Naive thymus-derived CD8-positive, alpha-beta T cell (primary cell): ENCODE measurements around the gene TNFRSF25. TPM values are rescaled to one million over a fixed set of nuclear protein-coding genes. Genes with fewer than 3 reads are reported as not detected.

ENCODE experiments used
- ATAC-seq, 2 donors: fragments of 150-1000 bp; cut with Tn5 transposase in 1 of 2; sonication (Bioruptor Pico), chemical (Tn5 transposase) in 1 of 2; 1 replicate in 1 of 2; 2 replicates in 1 of 2; pipeline ENCODE4 v1.10.0; 2021; ENCODE audit warnings: mild to moderate bottlenecking in 2 of 2, moderate library complexity in 2 of 2
- POLR2A ChIA-PET: fragments of 350-600 bp; sonication (Branson Sonifier 250); formaldehyde crosslinking; loops from one replicate; lab custom pipeline; 2021; ENCODE audit warnings: antibody characterized with exemption; lab: Charles Lee
- DNase-seq, 10 donors: peaks; one replicate each; pipeline versions ENCODE4 v3.0.0 to v3.0.0-alpha.2; 2020 to 2022
- H3K27ac Mint-ChIP-seq, 10 donors: one replicate each; pipeline ENCODE4 v1.8.0; 2020 to 2022; ENCODE audit warnings: mild to moderate bottlenecking in 10 of 10, mixed read lengths in 10 of 10, moderate library complexity in 4 of 10, inconsistent platforms in 1 of 10
- H3K27me3 Mint-ChIP-seq, 5 donors: one replicate each; pipeline ENCODE4 v1.8.0; 2021 to 2022; ENCODE audit warnings: mixed read lengths in 5 of 5
- H3K36me3 Mint-ChIP-seq, 3 donors: one replicate each; pipeline ENCODE4 v1.8.0; 2020 to 2022; ENCODE audit warnings: mixed read lengths in 3 of 3, mild to moderate bottlenecking in 2 of 3, inconsistent platforms in 1 of 3
- H3K4me1 Mint-ChIP-seq, 4 donors: one replicate each; pipeline ENCODE4 v1.8.0; 2021 to 2022; ENCODE audit warnings: mixed read lengths in 4 of 4
- H3K4me3 Mint-ChIP-seq, 10 donors: one replicate each; pipeline ENCODE4 v1.8.0; 2020 to 2022; ENCODE audit warnings: mild to moderate bottlenecking in 10 of 10, mixed read lengths in 10 of 10, moderate library complexity in 6 of 10, inconsistent platforms in 1 of 10
- H3K9me3 Mint-ChIP-seq, 9 donors: one replicate each; pipeline ENCODE4 v1.8.0; 2020 to 2022; ENCODE audit warnings: mixed read lengths in 9 of 9, mild to moderate bottlenecking in 3 of 9, inconsistent platforms in 1 of 9, moderate library complexity in 1 of 9
- polyA plus RNA-seq, 3 donors: library from polyadenylated mRNA; unstranded; fragments of 300-500 nt; fragmentation: Illumina TruSeq; gene quantifications; one replicate each; pipeline ENCODE4 v1.2.3, GENCODE V29; 2021
- total RNA-seq, 8 experiments: library from RNA in 2 of 8; stranded (reverse) in 2 of 8; gene quantifications; one replicate each; pipeline ENCODE4 v1.2.3 and lab custom pipeline; 2021 to 2026

TNFRSF25 gene
- total and polyA plus RNA-seq, 5 experiments from 2014 or later = 7.2 to 381 (median 28.7) TPM

DNA sequence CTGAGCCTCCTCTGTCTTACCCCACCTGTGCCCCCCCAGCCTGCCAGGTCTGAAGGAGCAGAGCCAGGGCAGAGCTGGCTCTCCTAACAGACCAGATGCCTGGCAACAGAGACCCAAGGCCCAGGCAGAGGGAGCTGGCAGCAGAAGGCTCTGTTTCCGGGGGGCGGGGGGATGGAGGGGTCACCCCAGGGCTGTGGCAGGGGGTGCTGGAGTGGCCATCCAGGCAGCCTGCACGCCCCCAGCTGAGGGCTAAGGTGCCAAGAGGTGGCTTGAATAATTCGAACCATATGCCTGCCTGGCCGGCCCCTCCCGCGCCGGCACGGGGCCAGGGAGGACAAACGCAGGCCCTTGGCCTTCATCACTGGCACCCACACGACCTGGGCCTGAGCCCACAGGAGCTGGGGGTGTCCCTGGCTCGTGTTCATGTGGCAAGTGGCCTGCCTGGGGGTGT lies 41.5 kb upstream of the TNFRSF25 start:
- ATAC-seq = no peak
- H3K27me3 Mint-ChIP-seq = peaks cover 0 to 9% (median 0%) of the 10 kb centered on the region in 5 donors
- H3K9me3 Mint-ChIP-seq = no peaks in the 10 kb centered on the region
- no peak overlapping the region for H3K4me3 Mint-ChIP-seq
- DNase-seq = no peak
- no peaks in the 10 kb centered on the region for H3K4me1 Mint-ChIP-seq
- no peak overlapping the region for H3K27ac Mint-ChIP-seq
- no peaks in the 10 kb centered on the region for H3K36me3 Mint-ChIP-seq
- POLR2A ChIA-PET = interaction anchor here (0.8 to 1.2 kb wide), 2 partner anchors 12 to 41 kb away, joined by 4 to 5 read pairs; partner anchors contain the start of gene TNFRSF25

DNA sequence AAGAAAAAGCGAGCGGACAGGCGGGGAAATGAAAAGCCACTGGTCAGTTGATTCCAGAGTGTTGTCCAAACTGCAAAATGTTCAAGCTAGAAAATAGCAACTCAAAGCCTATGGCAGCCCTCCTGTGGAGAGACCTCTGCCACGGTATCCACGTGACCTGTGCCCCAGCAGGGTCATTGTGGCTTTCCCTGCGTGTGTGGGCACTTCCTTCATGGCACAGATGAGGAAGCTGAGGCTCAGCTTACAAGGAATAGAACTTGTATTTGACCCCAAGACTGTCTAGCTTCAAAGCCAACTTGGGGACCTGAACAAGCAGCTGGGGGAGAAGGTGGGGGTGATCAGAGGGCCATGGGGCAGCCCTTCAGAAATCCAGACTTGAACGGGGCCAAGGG lies 41.1 kb upstream of the TNFRSF25 start:
- H3K9me3 Mint-ChIP-seq = no peaks in the 10 kb centered on the region
- POLR2A ChIA-PET = interaction anchor here (1.2 kb wide), 1 partner anchor 11 kb away, joined by 4 read pairs; no protein-coding TSS in a partner anchor
- peak overlapping the region in 1 of 10 donors; percentile 57 for H3K27ac Mint-ChIP-seq
- no peaks in the 10 kb centered on the region for H3K4me1 Mint-ChIP-seq
- ATAC-seq (no peak), DNase-seq (no peak)
- H3K36me3 Mint-ChIP-seq = no peaks in the 10 kb centered on the region
- peaks cover 0 to 9% (median 0%) of the 10 kb centered on the region in 5 donors for H3K27me3 Mint-ChIP-seq
- no peak overlapping the region for H3K4me3 Mint-ChIP-seq

DNA sequence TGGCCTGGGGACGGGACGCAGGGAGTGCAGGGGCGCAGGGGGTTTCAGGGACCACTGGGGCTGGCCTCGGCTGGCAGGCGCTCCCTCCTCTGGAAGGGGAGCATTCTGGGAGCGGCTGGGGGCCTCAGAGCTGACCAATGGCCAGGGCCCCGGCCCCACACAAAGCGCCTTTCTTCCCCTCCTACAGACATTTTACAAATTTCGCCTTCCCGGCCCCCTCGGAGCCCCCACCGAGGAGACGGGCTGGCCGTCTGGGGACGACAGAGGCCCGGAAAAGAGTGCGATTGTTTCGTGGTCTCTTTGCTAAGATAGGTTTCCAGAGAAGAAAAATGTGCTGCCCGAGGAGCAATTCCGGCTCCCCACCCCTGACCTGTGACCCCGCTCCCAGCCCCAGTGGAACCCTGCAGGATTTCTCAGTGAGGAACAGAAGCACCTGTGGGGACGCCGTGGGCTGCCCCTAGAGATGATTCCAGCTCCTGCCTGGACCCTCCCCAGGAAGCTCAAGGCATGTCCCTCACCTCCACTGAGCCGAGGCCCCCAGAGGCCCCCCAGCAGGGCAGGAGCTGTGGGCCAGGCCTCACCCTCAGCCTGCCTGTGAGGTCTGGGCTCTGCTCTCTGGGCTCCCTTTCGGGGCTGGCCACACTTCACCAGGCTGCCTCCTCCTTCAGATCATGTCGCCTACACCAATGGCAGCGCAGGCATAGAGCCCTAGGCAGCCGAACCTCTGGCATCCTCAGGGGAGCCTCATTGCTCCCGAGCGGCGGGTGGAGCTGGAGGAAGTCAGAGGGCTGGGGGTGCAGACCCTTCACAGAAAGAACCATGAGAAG lies 40.5 kb upstream of the TNFRSF25 start:
- ATAC-seq = no peak
- H3K4me3 Mint-ChIP-seq = no peak overlapping the region

DNA sequence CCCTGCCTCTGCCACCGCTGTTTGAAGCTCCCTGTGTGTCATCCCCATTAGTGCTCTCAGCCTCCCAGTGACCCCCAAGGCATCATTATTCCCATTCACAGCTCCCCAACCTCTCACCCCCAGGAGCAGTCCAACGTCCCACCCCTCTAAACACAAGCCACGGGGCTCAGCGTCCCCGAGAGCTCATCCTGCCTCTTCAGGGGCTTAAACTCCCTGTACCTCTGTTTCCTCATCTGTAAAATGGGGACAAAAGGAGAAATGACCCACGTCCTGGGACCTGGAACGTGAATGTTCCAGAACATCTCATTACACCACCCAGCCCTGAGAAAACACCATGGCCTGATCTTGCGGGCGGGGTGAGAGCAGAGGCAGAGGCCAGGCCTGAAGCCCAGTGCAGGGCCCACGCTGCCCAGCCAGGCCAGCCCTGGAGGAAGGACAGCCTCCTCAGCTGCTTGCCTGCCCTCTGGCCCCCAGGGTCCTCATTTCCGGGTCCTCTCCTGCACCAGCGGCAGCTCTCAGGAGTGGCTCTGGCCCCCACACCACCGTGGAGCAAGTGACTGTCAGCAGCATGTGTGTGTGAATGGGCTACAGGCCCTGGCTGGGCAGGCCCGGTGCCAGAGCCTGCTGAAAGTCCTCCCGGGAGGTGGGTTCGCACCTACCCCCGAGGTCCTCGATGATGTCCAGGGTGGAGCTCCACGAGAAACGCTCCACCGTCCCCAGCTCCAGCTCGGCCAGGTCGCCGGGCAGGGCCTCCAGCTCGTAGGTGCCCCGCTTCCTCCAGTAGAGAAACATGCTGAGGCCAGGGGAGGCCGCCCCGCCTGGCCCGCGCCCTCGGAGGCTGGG lies 39.6 kb upstream of the TNFRSF25 start:
- H3K4me3 Mint-ChIP-seq = no peak overlapping the region
- H3K9me3 Mint-ChIP-seq = no peaks in the 10 kb centered on the region
- H3K4me1 Mint-ChIP-seq = no peaks in the 10 kb centered on the region
- H3K36me3 Mint-ChIP-seq = no peaks in the 10 kb centered on the region
- peaks cover 0 to 12% (median 4%) of the 10 kb centered on the region in 5 donors for H3K27me3 Mint-ChIP-seq
- POLR2A ChIA-PET = no interaction called here
- H3K27ac Mint-ChIP-seq = peak overlapping the region in 1 of 10 donors; percentile 45
- DNase-seq = no peak
- ATAC-seq = no peak

More for the DNA sequence above, 40.5 kb upstream of the TNFRSF25 start:
- no peak for DNase-seq
- H3K36me3 Mint-ChIP-seq = no peaks in the 10 kb centered on the region
- H3K27ac Mint-ChIP-seq = peak overlapping the region in 1 of 10 donors; percentile 57
- peaks cover 0 to 9% (median 1%) of the 10 kb centered on the region in 5 donors for H3K27me3 Mint-ChIP-seq
- H3K9me3 Mint-ChIP-seq = no peaks in the 10 kb centered on the region
- no peaks in the 10 kb centered on the region for H3K4me1 Mint-ChIP-seq
- POLR2A ChIA-PET = interaction anchor here (1.2 kb wide), 1 partner anchor 10 kb away, joined by 4 read pairs; no protein-coding TSS in a partner anchor

DNA sequence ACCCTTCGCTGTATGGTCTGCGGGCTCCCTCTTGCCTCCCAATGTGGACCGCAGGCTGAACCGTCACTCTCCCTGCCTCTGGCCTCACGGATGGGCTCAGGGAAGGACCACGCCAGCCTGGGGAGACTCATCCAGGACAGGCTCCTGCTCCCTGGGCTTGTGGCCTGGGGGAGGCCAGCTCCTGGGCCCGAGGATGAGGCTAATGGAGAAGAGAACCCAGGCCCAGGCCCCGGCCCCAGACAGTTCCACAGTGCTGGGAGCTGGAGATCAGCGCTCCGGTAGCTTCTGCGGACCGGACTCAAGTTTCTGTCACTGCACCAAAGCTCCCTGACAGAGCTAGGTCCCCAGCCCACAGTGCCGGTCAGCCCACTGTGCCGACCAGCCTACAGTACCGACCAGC lies 38.9 kb upstream of the TNFRSF25 start:
- no peaks in the 10 kb centered on the region for H3K9me3 Mint-ChIP-seq
- H3K4me3 Mint-ChIP-seq = no peak overlapping the region
- no peaks in the 10 kb centered on the region for H3K36me3 Mint-ChIP-seq
- H3K4me1 Mint-ChIP-seq = no peaks in the 10 kb centered on the region
- peaks cover 0 to 12% (median 4%) of the 10 kb centered on the region in 5 donors for H3K27me3 Mint-ChIP-seq
- POLR2A ChIA-PET = no interaction called here
- ATAC-seq (no peak), DNase-seq (no peak)
- H3K27ac Mint-ChIP-seq = no peak overlapping the region

DNA sequence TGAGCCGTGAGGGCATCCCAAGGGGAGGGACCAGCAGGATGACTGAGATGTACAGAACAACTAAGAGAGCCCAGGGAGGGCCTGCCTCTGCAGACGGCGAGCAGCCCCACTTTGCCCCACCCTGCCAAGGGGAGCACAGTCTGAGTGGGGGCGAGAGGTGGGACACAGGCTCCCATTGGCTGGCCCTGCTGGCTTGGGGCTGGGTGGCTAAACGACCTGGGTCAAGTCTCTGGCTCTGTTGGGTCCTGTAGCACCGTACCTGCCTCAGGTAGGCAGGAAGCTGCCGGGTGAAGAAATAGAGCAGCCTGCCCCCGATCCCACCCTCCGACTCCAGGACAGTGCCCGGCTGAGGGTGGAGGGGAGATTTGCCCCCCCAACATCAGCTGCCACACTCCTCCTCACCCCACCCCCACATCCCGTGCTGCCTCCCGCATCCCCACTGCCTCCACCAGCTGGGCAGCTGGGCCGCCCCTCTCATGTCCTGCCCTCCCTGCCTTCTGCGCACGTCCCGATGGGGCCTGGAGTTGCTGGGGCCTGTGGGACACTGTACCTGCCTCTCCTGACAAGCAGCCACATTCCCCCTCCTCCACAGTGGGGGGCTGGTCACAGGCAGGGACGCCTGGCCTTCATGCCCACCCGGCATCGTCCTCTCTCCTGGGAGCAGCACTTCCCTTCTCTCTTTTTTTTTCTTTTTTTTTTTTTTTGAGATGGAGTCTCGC lies 38.1 kb upstream of the TNFRSF25 start:
- Mint-ChIP-seq H3K27me3 (peaks cover 0 to 17% (median 4%) of the 10 kb centered on the region in 5 donors), H3K9me3 (no peaks in the 10 kb centered on the region), H3K36me3 (no peaks in the 10 kb centered on the region), H3K4me1 (no peaks in the 10 kb centered on the region), H3K27ac (peak overlapping the region in 2 of 10 donors; percentile 27 to 44), H3K4me3 (no peak overlapping the region)
- POLR2A ChIA-PET = no interaction called here
- DNase-seq = no peak
- ATAC-seq = no peak

DNA sequence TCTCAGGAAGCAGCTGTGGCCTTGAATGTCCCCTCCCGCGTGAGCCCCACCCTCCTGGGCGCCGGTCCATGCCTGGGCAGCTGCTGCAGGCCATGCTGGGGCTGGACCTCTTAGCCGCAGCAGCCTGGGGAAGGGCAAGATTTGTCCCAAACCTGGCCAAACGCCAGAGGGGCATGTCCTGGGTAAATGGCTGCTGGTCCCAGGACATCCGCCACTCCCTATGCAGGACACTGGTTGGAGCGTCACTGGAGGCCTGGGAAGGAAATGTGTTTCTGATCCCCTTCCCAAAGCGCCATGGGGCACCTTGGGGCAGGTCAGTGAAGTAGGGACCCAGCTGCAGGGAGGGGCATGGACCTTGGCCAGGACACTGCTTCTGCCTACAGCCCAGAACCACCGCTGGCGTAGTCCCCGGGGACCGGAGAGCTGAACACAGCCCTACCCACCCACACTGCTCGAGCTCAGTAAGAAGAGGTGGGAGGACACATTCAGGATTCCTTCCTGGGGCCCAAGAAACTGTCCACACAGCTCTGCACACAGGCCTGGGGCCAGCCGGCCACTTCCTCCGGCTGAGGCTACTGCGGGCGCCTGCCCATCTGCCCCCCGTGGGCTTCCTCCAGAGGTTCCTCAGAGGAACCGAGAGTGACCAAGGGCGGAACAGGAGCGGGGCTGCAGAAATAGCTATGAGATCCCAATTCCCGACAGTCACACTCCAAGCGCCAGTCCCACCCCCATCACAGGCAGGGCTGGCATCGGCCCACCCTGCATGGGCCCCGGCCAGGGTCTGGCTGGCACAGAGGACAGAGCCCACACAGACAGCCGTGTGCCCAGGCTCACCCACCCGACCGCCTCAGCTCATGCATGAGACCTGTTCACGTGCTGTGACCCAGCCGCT lies 36.3 kb upstream of the TNFRSF25 start:
- peaks cover 0 to 20% (median 4%) of the 10 kb centered on the region in 5 donors for H3K27me3 Mint-ChIP-seq
- DNase-seq (no peak), ATAC-seq (no peak)
- H3K4me1 Mint-ChIP-seq = peaks cover 0 to 8% (median 4%) of the 10 kb centered on the region in 4 donors
- H3K36me3 Mint-ChIP-seq = no peaks in the 10 kb centered on the region
- no peak overlapping the region for H3K4me3 Mint-ChIP-seq
- POLR2A ChIA-PET = no interaction called here
- no peaks in the 10 kb centered on the region for H3K9me3 Mint-ChIP-seq
- H3K27ac Mint-ChIP-seq = no peak overlapping the region

DNA sequence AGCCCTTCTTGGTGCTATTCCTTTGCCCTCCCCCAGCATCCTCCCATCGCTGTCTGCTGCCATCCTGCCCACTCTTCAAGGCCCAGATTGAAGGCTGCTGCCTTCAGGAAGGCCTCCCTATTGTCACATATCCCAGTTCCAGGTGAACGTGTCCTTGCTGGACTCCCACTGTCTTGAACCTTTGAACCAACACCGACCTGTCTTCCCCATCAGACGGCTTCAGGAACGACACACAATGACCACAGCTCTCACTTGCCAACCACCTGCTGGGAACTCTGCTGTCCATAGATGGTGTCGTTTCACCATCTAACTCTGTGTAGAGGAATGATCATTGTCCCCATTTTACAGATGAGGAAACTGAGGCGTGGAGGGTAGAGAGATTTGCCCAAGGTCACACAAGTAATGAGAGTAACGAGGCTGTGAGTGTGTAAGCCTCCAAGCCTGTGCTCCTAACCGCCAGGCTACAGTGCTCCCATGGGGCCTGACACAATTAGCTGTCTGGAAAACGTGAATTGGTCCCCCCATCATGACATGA lies 35.4 kb upstream of the TNFRSF25 start:
- POLR2A ChIA-PET = no interaction called here
- H3K27ac Mint-ChIP-seq = peak overlapping the region in 2 of 10 donors; percentile 33 to 48
- H3K9me3 Mint-ChIP-seq = no peaks in the 10 kb centered on the region
- peak overlapping the region in 2 of 10 donors; percentile 14 to 22 for H3K4me3 Mint-ChIP-seq
- H3K36me3 Mint-ChIP-seq = no peaks in the 10 kb centered on the region
- peaks cover 0 to 13% (median 6%) of the 10 kb centered on the region in 4 donors for H3K4me1 Mint-ChIP-seq
- ATAC-seq (no peak), DNase-seq (no peak)
- H3K27me3 Mint-ChIP-seq = peaks cover 0 to 20% (median 4%) of the 10 kb centered on the region in 5 donors

DNA sequence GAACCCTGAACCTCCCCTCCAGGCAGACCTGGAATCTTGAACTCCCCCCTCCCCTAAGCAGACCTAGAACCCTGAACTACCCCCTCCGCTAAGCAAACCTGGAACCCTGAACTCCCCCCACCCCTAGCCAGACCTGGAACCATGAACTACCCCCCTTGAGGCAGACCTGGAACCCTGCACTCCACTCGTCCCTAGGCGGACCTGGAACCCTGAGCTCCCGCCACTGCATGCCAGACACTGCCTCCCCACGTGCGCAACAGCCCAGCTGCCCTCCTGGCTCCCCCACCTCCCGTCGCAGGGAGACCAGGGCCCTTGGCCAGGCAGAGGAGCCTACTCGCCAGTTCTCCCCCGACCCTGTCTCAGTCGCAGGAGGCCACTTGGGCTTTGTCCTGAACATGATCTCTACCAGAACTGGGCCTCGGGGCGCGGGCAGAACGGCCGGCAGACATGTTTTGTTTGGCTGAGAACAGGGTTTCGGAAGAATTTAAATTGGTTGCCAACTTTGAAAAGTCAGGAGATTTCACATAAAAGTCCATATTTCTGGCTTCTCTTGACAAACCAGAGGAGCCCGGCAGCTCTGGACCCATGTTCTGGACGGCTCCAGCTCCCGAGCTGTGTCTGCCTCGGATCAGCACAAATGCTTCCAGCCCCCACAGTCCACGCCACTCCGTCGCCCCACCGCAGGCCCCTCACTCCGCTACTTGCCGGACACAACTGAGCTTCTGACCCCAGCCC lies 34.7 kb upstream of the TNFRSF25 start:
- no peak for DNase-seq
- POLR2A ChIA-PET = interaction anchor here (2.2 kb wide), 1 partner anchor 10 kb away, joined by 9 read pairs; the partner anchor contains the start of gene PLEKHG5
- Mint-ChIP-seq H3K4me1 (peaks cover 1 to 19% (median 10%) of the 10 kb centered on the region in 4 donors), H3K36me3 (no peaks in the 10 kb centered on the region), H3K4me3 (peak overlapping the region in 1 of 10 donors; percentile 14), H3K27ac (peak overlapping the region in 1 of 10 donors; percentile 48), H3K9me3 (no peaks in the 10 kb centered on the region), H3K27me3 (peaks cover 0 to 20% (median 4%) of the 10 kb centered on the region in 5 donors)
- no peak for ATAC-seq

DNA sequence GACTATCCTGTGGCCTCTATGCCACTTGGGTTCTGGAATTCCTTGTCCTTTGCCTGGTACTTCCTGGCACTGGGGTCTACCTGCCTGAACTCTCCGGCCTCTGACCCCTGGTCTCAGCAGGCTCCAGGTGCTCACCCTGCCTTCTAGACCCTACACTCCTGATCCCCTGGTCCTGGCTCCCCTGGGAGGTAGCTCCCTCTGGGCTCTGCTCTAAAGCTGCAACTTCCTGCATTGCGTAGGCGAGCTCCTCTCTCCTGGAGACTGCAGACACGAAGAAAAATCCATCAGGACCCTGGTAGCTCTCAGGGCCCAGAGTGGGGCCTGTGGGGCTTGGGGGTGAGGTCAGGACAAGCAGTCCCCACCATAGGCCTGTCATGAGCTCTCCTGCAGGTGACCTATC lies 33.3 kb upstream of the TNFRSF25 start:
- Mint-ChIP-seq H3K9me3 (no peaks in the 10 kb centered on the region), H3K36me3 (peaks cover 0 to 2% (median 0%) of the 10 kb centered on the region in 3 donors), H3K27me3 (peaks cover 0 to 20% (median 3%) of the 10 kb centered on the region in 5 donors), H3K27ac (no peak overlapping the region), H3K4me1 (peaks cover 4 to 26% (median 15%) of the 10 kb centered on the region in 4 donors), H3K4me3 (peak overlapping the region in 8 of 10 donors; percentile 31 to 80 (median 50))
- ATAC-seq = no peak
- DNase-seq = no peak
- POLR2A ChIA-PET = interaction anchor here (0.5 to 2.2 kb wide), 5 partner anchors 9 to 146 kb away, joined by 3 to 9 read pairs (median 3); partner anchors contain the start of genes NOL9 and PLEKHG5
